Inflammatory macrophage (primary cell): ENCODE data around the gene ARL8A.
"Not testable (repeated sequence)": the region's sequence is repeated elsewhere in the genome, so short reads cannot be mapped to it uniquely, and the experiment has no call there.

Source experiments
- DNase-seq, 2 donors: peaks; one replicate each; pipeline ENCODE4 v3.0.0-alpha.2; 2020 to 2022

Gene ARL8A

GRCh38 chr1:202173993-202174392 is 29.5 kb upstream of the ARL8A start:
- DNase-seq = no peak

- DNase-seq = no peak
Observed at GRCh38 chr1:202172015-202172355, 27.4 kb upstream of the ARL8A start.

- no peak for DNase-seq
Observed at GRCh38 chr1:202171292-202172014, 26.9 kb upstream of the ARL8A start.

GRCh38 chr1:202170726-202171125 is 26.2 kb upstream of the ARL8A start:
- DNase-seq = no peak

DNA sequence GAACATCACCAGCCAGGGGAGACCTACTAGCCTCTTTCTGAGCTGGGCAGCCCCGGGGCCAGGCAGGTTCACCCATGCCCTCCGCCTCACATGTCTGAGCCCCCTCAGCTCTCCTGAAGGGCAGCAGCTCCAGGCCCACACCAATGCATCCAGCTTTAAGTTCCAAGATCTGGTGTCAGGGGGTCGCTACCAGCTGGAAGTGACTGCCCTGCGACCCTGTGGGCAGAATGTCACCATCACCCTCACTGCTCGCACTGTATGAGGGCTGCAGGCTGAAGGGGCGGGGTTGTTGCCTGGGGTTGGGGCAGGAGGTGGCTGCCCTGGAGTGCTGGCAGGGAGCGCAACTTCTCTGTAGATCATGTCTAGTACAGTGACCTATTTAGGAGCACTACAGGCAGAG is 24.3 kb upstream of the ARL8A start:
- DNase-seq = no peak

GRCh38 chr1:202167708-202168415 is 23.3 kb upstream of the ARL8A start:
- no peak for DNase-seq

GRCh38 chr1:202167054-202167453 is 22.5 kb upstream of the ARL8A start:
- not testable (repeated sequence) for DNase-seq

GRCh38 chr1:202165942-202166843 is 21.7 kb upstream of the ARL8A start:
- no peak for DNase-seq

DNA sequence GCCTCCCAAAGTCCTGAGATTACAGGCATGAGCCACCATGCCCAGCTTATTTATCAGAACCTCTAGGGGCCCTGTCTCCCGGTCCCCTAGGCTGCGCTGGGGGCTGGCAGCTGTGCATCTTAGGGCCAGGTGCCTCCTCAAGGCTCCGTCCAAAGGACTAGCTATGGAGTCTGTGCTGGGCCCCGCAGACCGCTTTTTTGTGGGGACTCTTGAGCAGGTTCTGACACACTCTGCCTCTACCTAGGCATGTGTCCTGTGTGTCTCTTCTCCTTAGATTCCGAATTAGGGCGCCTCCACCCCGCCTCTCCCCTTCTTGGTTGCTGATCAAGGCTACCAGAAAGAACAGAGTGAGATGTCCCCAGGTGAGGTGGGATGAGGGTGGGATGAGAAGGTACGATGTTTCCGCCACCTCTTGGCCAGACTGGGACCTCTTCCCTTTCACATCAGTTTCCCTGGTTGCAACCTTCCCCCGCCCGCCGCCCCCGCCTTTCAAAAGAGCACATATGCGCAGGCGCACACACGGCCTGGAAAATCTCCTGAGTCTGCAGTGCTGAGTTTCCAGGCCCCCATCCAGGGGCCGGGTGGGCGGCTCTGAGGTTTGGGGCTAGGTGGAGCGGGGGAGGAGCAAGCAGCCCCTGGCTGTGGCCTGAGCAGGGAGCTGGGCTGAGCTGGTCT is 20.9 kb upstream of the ARL8A start:
- no peak for DNase-seq

DNA sequence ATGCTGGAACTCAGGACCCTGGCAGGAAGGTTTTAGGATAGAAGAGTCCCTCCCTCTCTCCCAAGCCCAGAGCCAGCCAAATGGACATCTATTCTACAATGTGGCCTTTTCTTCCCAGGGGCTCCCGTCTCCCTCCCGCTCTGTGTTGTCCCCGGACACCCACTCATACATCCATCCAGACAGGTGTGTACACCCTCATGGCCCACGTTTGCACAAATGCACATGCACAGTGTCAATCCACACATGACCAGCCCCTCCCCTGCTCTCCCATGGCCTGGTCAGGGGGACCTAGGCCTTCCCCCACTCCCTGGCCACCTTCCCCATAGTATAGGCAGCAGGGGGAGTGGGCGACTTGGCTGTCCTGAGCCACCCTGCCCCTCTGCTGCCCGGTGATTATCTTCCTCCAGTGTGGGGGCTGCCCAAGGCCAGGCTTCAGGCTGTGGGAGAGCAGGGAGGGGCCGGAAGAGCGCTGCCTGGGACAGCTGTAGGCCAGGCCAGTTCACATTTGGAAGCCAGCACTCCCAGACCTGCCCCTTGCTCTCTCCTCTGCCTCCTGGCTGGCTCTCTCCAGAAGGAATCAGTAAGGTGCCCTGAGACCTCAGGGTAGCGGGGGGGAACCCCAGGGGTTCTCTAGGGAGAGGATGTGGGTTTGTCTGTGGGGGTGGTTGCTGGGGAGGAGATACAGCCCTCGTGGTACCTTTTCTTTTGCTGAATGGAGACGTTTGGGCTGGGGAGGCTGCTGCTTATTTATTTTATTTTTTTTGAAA is 19.9 kb upstream of the ARL8A start:
- peak in 1 of 2 donors; percentile 15 for DNase-seq

GRCh38 chr1:202163281-202164270 is 19.0 kb upstream of the ARL8A start:
- DNase-seq = no peak

GRCh38 chr1:202162418-202163280 is 18.1 kb upstream of the ARL8A start:
- peak; percentile 54 to 77 for DNase-seq

DNA sequence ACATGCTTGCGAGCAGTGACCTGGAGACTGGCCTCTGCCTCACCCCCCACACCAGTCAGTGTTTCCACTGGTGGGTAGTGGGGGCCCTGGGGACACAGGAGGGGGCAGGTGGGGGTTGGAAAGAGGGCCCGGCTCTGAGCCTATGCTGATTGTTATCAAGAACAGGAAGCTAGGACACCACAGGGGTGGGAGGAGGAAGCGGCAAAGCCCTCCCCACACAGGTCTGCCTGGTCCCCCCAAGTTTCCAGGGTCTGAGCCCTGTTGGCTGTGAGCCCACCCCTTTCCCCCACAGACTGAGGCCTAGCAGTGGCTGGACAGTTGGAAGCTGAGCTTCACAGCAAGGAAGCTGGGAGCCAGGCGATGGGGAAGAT is 17.5 kb upstream of the ARL8A start:
- DNase-seq = peak in 1 of 2 donors; percentile 48

GRCh38 chr1:202161151-202162046 is 16.9 kb upstream of the ARL8A start:
- peak in 1 of 2 donors; percentile 58 for DNase-seq

DNA sequence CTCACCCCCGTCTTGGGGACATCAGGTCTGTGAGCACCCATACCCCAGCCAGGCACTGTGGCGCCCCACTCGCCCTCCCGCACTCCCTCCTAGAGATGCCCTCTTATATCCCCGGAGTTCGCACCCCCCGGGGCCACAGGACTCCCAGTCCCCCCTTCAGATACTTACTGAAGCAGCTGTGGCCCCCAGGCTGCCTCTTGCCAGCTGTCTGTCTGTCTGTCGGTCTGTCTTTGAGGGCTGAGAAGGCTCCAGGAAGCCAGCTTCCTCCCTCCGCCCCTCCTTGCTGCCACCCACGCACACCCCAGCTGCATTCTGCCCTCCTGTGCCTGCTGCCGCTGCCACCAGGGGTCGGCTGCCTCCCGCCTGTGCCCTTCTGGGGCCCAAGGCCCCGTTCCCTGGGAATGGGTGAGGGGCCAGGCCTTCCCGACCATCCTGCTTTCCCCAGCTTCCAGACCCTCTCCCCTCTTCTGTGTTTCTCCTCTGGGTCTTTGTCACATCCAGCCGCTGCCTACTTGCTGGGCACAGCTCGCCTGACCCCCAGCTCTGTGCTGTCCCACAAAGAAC is 15.9 kb upstream of the ARL8A start, which contains the start of gene PTPN7:
PTPN7 (minus strand) TSS at position 226 of the 564 bp plus-strand sequence. CDS start 1,200 bp downstream, outside the sequence.
- peak; percentile 72 to 79 for DNase-seq

DNA sequence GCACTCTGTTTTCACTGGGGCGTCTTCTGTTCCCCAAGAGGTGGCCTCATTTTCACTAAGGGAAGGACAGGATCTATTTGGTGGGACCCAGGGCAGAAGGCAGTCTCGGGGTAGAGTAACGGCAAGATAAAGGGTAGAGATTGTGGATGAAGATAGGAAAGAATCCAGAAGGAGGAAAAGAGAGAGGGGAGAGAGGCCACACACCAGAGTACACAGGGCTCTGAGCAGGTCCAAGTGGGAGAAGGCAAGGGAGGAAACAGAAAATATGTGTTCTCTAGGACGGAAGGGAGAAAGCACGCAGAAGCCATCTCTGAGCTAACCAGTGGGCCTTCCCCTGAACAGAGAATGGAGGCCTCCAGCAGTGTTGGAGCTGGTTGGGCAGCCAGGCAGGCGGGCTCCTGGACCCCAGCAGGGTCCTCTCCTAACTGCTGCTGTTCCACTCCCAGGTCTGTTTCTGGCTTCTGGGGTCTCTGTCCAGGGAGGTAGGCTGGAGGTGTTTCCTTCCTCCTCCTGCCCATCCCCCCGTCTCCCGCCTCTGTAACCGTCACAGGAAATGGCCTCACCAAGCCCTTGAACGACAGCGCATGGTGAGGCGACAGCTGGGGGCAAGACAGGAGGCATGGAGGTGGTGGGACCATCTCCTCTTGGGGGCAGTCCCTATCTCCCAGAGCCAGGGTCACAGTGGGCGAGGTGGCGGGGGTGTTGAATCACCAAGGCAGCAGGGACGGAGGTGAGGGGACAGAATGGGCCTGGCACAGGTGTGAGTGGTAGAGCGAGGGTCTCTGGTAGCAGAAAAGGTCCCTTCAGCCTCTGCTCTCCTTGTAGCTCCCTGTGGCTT is 15.2 kb upstream of the ARL8A start:
- DNase-seq = peak in 1 of 2 donors; percentile 36
